ENCODE data around the gene RSPH1.

The RSPH1 gene

GRCh38 chr21:42461881-42462877 is 33.8 kb downstream of the RSPH1 start:
- peak; percentile 4 for DNase-seq

- DNase-seq = no peak
Measured at GRCh38 chr21:42461185-42461520, 34.9 kb downstream of the RSPH1 start.

GRCh38 chr21:42460391-42461184 is 35.4 kb downstream of the RSPH1 start:
- DNase-seq = peak; percentile 34

GRCh38 chr21:42459546-42460215 is 36.3 kb downstream of the RSPH1 start:
- no peak for DNase-seq

- no peak for DNase-seq
Measured at GRCh38 chr21:42459082-42459460, 37.0 kb downstream of the RSPH1 start.

- DNase-seq = no peak
Measured at GRCh38 chr21:42456457-42456856, 39.6 kb downstream of the RSPH1 start.

- DNase-seq = no peak
Measured at GRCh38 chr21:42455754-42456440, 40.1 kb downstream of the RSPH1 start.

GRCh38 chr21:42455196-42455595 is 40.8 kb downstream of the RSPH1 start:
- DNase-seq = no peak

- no peak for DNase-seq
Measured at GRCh38 chr21:42454786-42455185, 41.2 kb downstream of the RSPH1 start.

GRCh38 chr21:42453986-42454570 is 41.9 kb downstream of the RSPH1 start:
- DNase-seq = no peak

GRCh38 chr21:42453224-42453985 is 42.6 kb downstream of the RSPH1 start:
- DNase-seq = no peak

- no peak for DNase-seq
Measured at GRCh38 chr21:42452401-42453223, 43.4 kb downstream of the RSPH1 start.

- DNase-seq = no peak
Measured at GRCh38 chr21:42451941-42452340, 44.1 kb downstream of the RSPH1 start.

- no peak for DNase-seq
Measured at GRCh38 chr21:42448686-42449085, 47.3 kb downstream of the RSPH1 start.

- no peak for DNase-seq
Measured at GRCh38 chr21:42447732-42448131, 48.3 kb downstream of the RSPH1 start.

GRCh38 chr21:42447182-42447581 is 48.8 kb downstream of the RSPH1 start:
- DNase-seq = no peak

- no peak for DNase-seq
Measured at GRCh38 chr21:42446531-42446930, 49.5 kb downstream of the RSPH1 start.

- no peak for DNase-seq
Measured at GRCh38 chr21:42445311-42445710, 50.7 kb downstream of the RSPH1 start.

GRCh38 chr21:42444745-42445059 is 51.3 kb downstream of the RSPH1 start:
- DNase-seq = no peak

GRCh38 chr21:42443876-42444744 is 51.9 kb downstream of the RSPH1 start:
- no peak for DNase-seq

Measured in NCI-H2171 (cell line).